SK-N-SH (cell line): ENCODE data around the gene KRT40. TPM values are rescaled to one million over a fixed set of nuclear protein-coding genes. Genes with fewer than 3 reads are reported as not detected.

Source experiments
- CTCF ChIA-PET: fragments of 300-600, 350-600 bp; formaldehyde crosslinking; extraction: SDS; loops from one replicate; lab custom pipeline; 2021; lab: Yijun Ruan, JAX
- POLR2A ChIA-PET: fragments of 350-600 bp; sonication (Branson Sonifier 250); formaldehyde crosslinking; extraction: SDS; loops from one replicate; lab custom pipeline; 2020; ENCODE audit warnings: antibody characterized with exemption, inconsistent platforms; lab: Yijun Ruan, JAX
- DNase-seq: peaks from one replicate; pipeline ENCODE4 v3.0.0; 2012
- H2AFZ ChIP-seq: fragments of 200-600 bp; sonication (generic); 2 replicates; pipeline ENCODE4 v1.8.1; 2016; ENCODE audit warnings: antibody characterized with exemption, mild to moderate bottlenecking, low read depth
- H3F3A ChIP-seq: fragments of 200-600 bp; sonication (generic); replicated peaks from 2 replicates; pipeline ENCODE3; 2016; ENCODE audit warnings: antibody characterized with exemption, mild to moderate bottlenecking; ENCODE audit not compliant: insufficient read depth
- H3K27ac ChIP-seq, 2 experiments: fragments of 200-500 bp in 1 of 2; fragments of 200-600 bp in 1 of 2; sonication (Bioruptor generic) in 1 of 2; sonication (generic), shearing (Covaris generic) in 1 of 2; 2 replicates each; pipeline versions ENCODE4 v1.5.1 to v1.6.1; 2014 to 2016; ENCODE audit warnings: low read depth in 2 of 2, inconsistent platforms in 1 of 2, low read length in 1 of 2, mild to moderate bottlenecking in 1 of 2, mixed read lengths in 1 of 2
- H3K27me3 ChIP-seq: fragments of 200-600 bp; sonication (generic), shearing (Covaris generic); 2 replicates; pipeline ENCODE4 v1.6.1; 2016; ENCODE audit warnings: mixed run types; ENCODE audit not compliant: insufficient read depth
- H3K36me3 ChIP-seq, 2 experiments: fragments of 200-500 bp in 1 of 2; fragments of 200-600 bp in 1 of 2; sonication (Bioruptor generic) in 1 of 2; sonication (generic) in 1 of 2; replicated peaks in 1 of 2; 2 replicates each; pipeline versions ENCODE3 to v1.5.1; 2014 to 2016; ENCODE audit warnings: low read length in 1 of 2, mild to moderate bottlenecking in 1 of 2; ENCODE audit not compliant: insufficient read depth in 2 of 2, control insufficient read depth in 1 of 2
- H3K4me1 ChIP-seq, 2 experiments: fragments of 200-500 bp in 1 of 2; fragments of 200-600 bp in 1 of 2; sonication (Bioruptor generic) in 1 of 2; sonication (generic), shearing (Covaris generic) in 1 of 2; 2 replicates each; pipeline versions ENCODE4 v1.5.1 to v1.6.1; 2014 to 2016; ENCODE audit warnings: low read depth in 1 of 2, low read length in 1 of 2, mixed run types in 1 of 2; ENCODE audit not compliant: insufficient read depth in 2 of 2, control insufficient read depth in 1 of 2
- H3K4me2 ChIP-seq: fragments of 200-600 bp; sonication (generic), shearing (Covaris generic); 2 replicates; pipeline ENCODE4 v1.6.1; 2017; ENCODE audit warnings: mixed run types
- H3K4me3 ChIP-seq, 2 experiments: fragments of 200-500 bp in 1 of 2; fragments of 200-600 bp in 1 of 2; sonication (Bioruptor generic) in 1 of 2; sonication (generic), shearing (Covaris generic) in 1 of 2; 2 replicates each; pipeline versions ENCODE4 v1.5.1 to v1.8.1; 2014 to 2016; ENCODE audit warnings: low read depth in 2 of 2, inconsistent platforms in 1 of 2, low read length in 1 of 2, mild to moderate bottlenecking in 1 of 2, mixed read lengths in 1 of 2, moderate library complexity in 1 of 2
- H3K79me2 ChIP-seq: fragments of 200-600 bp; sonication (generic); 2 replicates; pipeline ENCODE4 v1.8.1; 2017; ENCODE audit warnings: mild to moderate bottlenecking; ENCODE audit not compliant: insufficient read depth
- H3K9ac ChIP-seq: fragments of 200-600 bp; sonication (generic); 2 replicates; pipeline ENCODE4 v1.6.1; 2017; ENCODE audit warnings: mixed run types
- H3K9me2 ChIP-seq: fragments of 200-600 bp; sonication (generic); 2 replicates; pipeline ENCODE4 v1.6.1; 2017; ENCODE audit warnings: mixed run types
- H3K9me3 ChIP-seq: fragments of 200-600 bp; sonication (generic); 2 replicates; pipeline ENCODE4 v1.6.1; 2017; ENCODE audit warnings: mixed run types, mild to moderate bottlenecking, moderate library complexity
- H4K20me1 ChIP-seq: fragments of 200-600 bp; sonication (generic); 2 replicates; pipeline ENCODE4 v1.6.1; 2017; ENCODE audit warnings: mild to moderate bottlenecking, mixed run types; ENCODE audit not compliant: insufficient read depth
- ELF1 ChIP-seq: IDR thresholded peaks from 2 replicates; pipeline ENCODE4 v1.4.0; 2012
- FOSL2 ChIP-seq: IDR thresholded peaks from 2 replicates; pipeline ENCODE4 v1.4.0; 2012; ENCODE audit warnings: low read depth, mild to moderate bottlenecking, moderate library complexity, borderline replicate concordance
- FOXJ3 ChIP-seq: sonication (generic); formaldehyde crosslinking; IDR thresholded peaks from 2 replicates; pipeline ENCODE4 v1.5.1; 2020; ENCODE audit warnings: mild to moderate bottlenecking, missing genetic modification reagents
- FOXM1 ChIP-seq: IDR thresholded peaks from 2 replicates; pipeline ENCODE4 v1.4.0; 2012; ENCODE audit warnings: low read depth, mild to moderate bottlenecking
- GABPA ChIP-seq: IDR thresholded peaks from 2 replicates; pipeline ENCODE4 v1.4.0; 2012; ENCODE audit warnings: low read depth, mild to moderate bottlenecking
- GATA2 ChIP-seq: sonication (generic); formaldehyde crosslinking; IDR thresholded peaks from 2 replicates; pipeline ENCODE4 v1.5.0; 2020; ENCODE audit warnings: mild to moderate bottlenecking, missing genetic modification reagents
- MEF2A ChIP-seq: IDR thresholded peaks from 2 replicates; pipeline ENCODE4 v1.4.0; 2012; ENCODE audit warnings: low read depth, borderline replicate concordance
- NFIC ChIP-seq: IDR thresholded peaks from 2 replicates; pipeline ENCODE4 v1.4.0; 2012; ENCODE audit warnings: borderline replicate concordance
- PBX3 ChIP-seq: IDR thresholded peaks from 2 replicates; pipeline ENCODE4; 2012
- POLR2AphosphoS5 ChIP-seq: IDR thresholded peaks from 2 replicates; pipeline ENCODE4 v1.6.1; 2012; ENCODE audit warnings: low read depth, low read length
- RAD21 ChIP-seq: IDR thresholded peaks from 2 replicates; pipeline ENCODE4 v1.6.1; 2012; ENCODE audit warnings: mild to moderate bottlenecking, low read length
- REST ChIP-seq: IDR thresholded peaks from 2 replicates; pipeline ENCODE4 v1.6.1; 2012; ENCODE audit warnings: mild to moderate bottlenecking, low read depth, low read length, moderate library complexity
- RFX5 ChIP-seq: IDR thresholded peaks from 2 replicates; pipeline ENCODE4 v1.6.1; 2012; ENCODE audit warnings: mild to moderate bottlenecking, improper control_type of control experiment, low read length
- RXRA ChIP-seq: IDR thresholded peaks from 2 replicates; pipeline ENCODE4 v1.4.0; 2012; ENCODE audit warnings: low read depth, mild to moderate bottlenecking, borderline replicate concordance
- TAF1 ChIP-seq: IDR thresholded peaks from 2 replicates; pipeline ENCODE4 v1.6.1; 2012; ENCODE audit warnings: low read depth, mild to moderate bottlenecking, low read length, moderate library complexity, borderline replicate concordance
- TEAD4 ChIP-seq: IDR thresholded peaks from 2 replicates; pipeline ENCODE4 v1.4.0; 2012; ENCODE audit warnings: mild to moderate bottlenecking, borderline replicate concordance; ENCODE audit not compliant: insufficient read depth
- polyA plus RNA-seq, 3 experiments: library from polyadenylated mRNA; depleted of rRNA; stranded (reverse); fragments of >200 nt; gene quantifications; 2 replicates each; pipeline ENCODE4 v1.2.3, GENCODE V29; 2012

KRT40 gene
- polyA plus RNA-seq, 1 of the 3 experiments (the other 2 are of a cell fraction): not detected

GRCh38 chr17:41020336-41020735 lies 36.2 kb upstream of the KRT40 start:
- CTCF ChIA-PET: no interaction called here

More at GRCh38 chr17:41020336-41020735, 36.2 kb upstream of the KRT40 start:
- H3K27ac ChIP-seq: no peak overlapping the region
- no peaks in the 10 kb centered on the region for H3K9me2 ChIP-seq
- H3K4me2 ChIP-seq: no peak overlapping the region
- H3K9me3 ChIP-seq: no peaks in the 10 kb centered on the region
- no peak for DNase-seq
- H3K4me3 ChIP-seq: no peak overlapping the region
- H3K36me3 ChIP-seq: no peaks in the 10 kb centered on the region
- H2AFZ ChIP-seq: no peak overlapping the region
- no peak overlapping the region for H3K9ac ChIP-seq
- no peaks in the 10 kb centered on the region for H4K20me1 ChIP-seq
- no peaks in the 10 kb centered on the region for H3F3A ChIP-seq
- H3K79me2 ChIP-seq: no peaks in the 10 kb centered on the region
- peaks cover 30% of the 10 kb centered on the region; the same call in 1 of the 2 replicates for H3K27me3 ChIP-seq
- POLR2A ChIA-PET: no interaction called here
- no peak for TF ChIP-seq POLR2AphosphoS5
- no peak for TF ChIP-seq FOXJ3 (CRISPR knock-in tag)
- no peak for TF ChIP-seq ELF1
- TF ChIP-seq PBX3: no peak
- TF ChIP-seq RFX5: no peak
- no peak for TF ChIP-seq NFIC
- TF ChIP-seq GATA2 (CRISPR knock-in tag): no peak
- TF ChIP-seq FOXM1: no peak
- TF ChIP-seq RAD21: no peak
- no peak for TF ChIP-seq GABPA
- no peak for TF ChIP-seq REST
- no peak for TF ChIP-seq TEAD4
- no peak for TF ChIP-seq FOSL2
- TF ChIP-seq RXRA: no peak
- TF ChIP-seq TAF1: no peak
- TF ChIP-seq MEF2A: no peak
- H3K4me1 ChIP-seq: no peaks in the 10 kb centered on the region
